Central memory CD8-positive, alpha-beta T cell (primary cell): ENCODE measurements around the gene HIPK4.
A peak's percentile ranks its signal among the peaks of the same experiment; 100 is the strongest.

Experiments used
- ATAC-seq: fragments of 150-1000 bp; cut with Tn5 transposase; replicated peaks from 2 replicates; pipeline ENCODE4 v1.10.0; 2022; ENCODE audit warnings: mild to moderate bottlenecking, moderate FRiP score, moderate number of reproducible peaks; ENCODE audit not compliant: poor library complexity, severe bottlenecking; ENCODE audit errors: extremely low read depth
- DNase-seq, 2 donors: peaks; one replicate each; pipeline ENCODE4 v3.0.0; 2021; ENCODE audit warnings: low spot score in 2 of 2
- H3K27ac Mint-ChIP-seq: one replicate; pipeline ENCODE4 v1.8.0; 2022; ENCODE audit warnings: low read depth, mild to moderate bottlenecking, moderate library complexity, mixed read lengths
- H3K27me3 Mint-ChIP-seq: one replicate; pipeline ENCODE4 v1.8.0; 2022; ENCODE audit warnings: mixed read lengths
- H3K36me3 Mint-ChIP-seq: one replicate; pipeline ENCODE4 v1.8.0; 2022; ENCODE audit warnings: mild to moderate bottlenecking, moderate library complexity, mixed read lengths; ENCODE audit not compliant: insufficient read depth
- H3K4me1 Mint-ChIP-seq: one replicate; pipeline ENCODE4 v1.8.0; 2022; ENCODE audit warnings: mixed read lengths
- H3K4me3 Mint-ChIP-seq: one replicate; pipeline ENCODE4 v1.8.0; 2022; ENCODE audit warnings: mild to moderate bottlenecking, moderate library complexity, mixed read lengths
- H3K9me3 Mint-ChIP-seq: one replicate; pipeline ENCODE4 v1.8.0; 2022; ENCODE audit warnings: mixed read lengths

The HIPK4 gene

GRCh38 chr19:40348961-40349507 is 40.9 kb downstream of the HIPK4 start:
- Mint-ChIP-seq H3K36me3 (peaks cover 14% of the 10 kb centered on the region), H3K27me3 (no peaks in the 10 kb centered on the region), H3K4me1 (peaks cover 23% of the 10 kb centered on the region), H3K9me3 (no peaks in the 10 kb centered on the region), H3K4me3 (peak overlapping the region; percentile 79), H3K27ac (peak overlapping the region; percentile 60)
- ATAC-seq (no peak), DNase-seq (no peak)

- H3K9me3 Mint-ChIP-seq = no peaks in the 10 kb centered on the region
- peak within 1 kb of the TSS; percentile 60 for H3K27ac Mint-ChIP-seq
- peaks cover 13% of the 10 kb centered on the region for H3K36me3 Mint-ChIP-seq
- peaks cover 23% of the 10 kb centered on the region for H3K4me1 Mint-ChIP-seq
- no peaks in the 10 kb centered on the region for H3K27me3 Mint-ChIP-seq
- ATAC-seq = peak; percentile 98
- peak; percentile 91 to 97 for DNase-seq
- H3K4me3 Mint-ChIP-seq = peak within 1 kb of the TSS; percentile 79
Observed at GRCh38 chr19:40348125-40348913, 41.7 kb downstream of the HIPK4 start, which contains the start of the genes C19orf47 and PLD3. C19orf47 (minus strand) TSS chr19:40348397; CDS start chr19:40341857, 6,540 bp downstream. PLD3 (plus strand) TSS chr19:40348695; CDS start chr19:40366484, 17,789 bp downstream.

DNA sequence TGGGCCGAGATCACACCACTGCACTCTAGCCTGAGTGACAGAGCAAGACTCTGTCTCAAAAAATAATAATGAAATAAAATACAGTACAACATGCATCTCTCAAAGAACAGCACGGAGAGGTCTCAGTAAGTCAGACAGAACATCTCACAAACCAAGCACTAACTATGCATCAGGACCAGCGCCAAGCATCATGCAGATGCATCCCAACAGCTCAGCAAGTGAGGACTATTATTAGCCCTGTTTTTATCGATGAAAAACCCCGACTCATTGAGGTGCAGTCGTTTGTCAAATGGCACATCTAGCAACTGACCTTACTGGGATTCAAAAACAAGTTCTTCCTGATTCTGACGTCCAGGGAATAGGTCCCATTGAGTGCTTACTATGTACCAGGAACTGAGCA is 45.6 kb downstream of the HIPK4 start:
- DNase-seq = no peak
- no peak for ATAC-seq
- H3K9me3 Mint-ChIP-seq = no peaks in the 10 kb centered on the region
- H3K27me3 Mint-ChIP-seq = no peaks in the 10 kb centered on the region
- H3K4me3 Mint-ChIP-seq = no peak overlapping the region
- no peak overlapping the region for H3K27ac Mint-ChIP-seq
- peaks cover 29% of the 10 kb centered on the region for H3K4me1 Mint-ChIP-seq
- peaks cover 18% of the 10 kb centered on the region for H3K36me3 Mint-ChIP-seq

DNA sequence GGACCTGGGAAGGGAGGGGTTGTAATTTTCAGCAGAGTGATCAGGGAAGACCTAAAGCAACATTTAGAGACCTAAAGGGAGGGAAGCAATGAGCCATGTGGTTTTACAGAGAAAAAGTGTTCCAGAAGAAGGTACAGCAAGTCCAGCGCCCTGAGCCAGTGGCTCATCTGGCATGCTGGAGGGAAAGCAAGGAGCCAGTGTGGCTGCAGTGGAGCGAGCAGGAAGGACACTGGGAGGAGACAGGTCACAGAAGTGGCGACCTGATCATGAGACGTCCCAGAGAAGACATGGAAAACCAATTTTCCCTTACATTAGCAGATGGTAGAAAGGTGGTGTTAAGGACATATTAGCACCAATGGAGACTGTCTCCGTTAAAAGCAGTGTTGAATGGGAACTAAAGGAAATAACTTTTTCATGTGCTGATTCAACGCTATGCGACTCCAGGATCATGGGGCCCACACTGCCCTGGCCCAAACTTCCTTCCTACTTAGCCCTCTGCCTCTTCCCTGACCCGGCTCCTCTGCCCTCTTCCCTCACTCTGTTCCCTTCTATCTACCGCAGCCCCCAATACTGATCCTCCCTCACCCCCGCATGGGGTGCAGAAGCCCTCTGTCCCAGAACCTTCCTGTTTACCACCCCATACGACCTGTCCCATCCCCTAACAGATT is 47.2 kb downstream of the HIPK4 start:
- ATAC-seq = no peak
- DNase-seq = no peak
- H3K4me1 Mint-ChIP-seq = peaks cover 24% of the 10 kb centered on the region
- H3K36me3 Mint-ChIP-seq = peaks cover 11% of the 10 kb centered on the region
- no peaks in the 10 kb centered on the region for H3K27me3 Mint-ChIP-seq
- H3K4me3 Mint-ChIP-seq = no peak overlapping the region
- H3K9me3 Mint-ChIP-seq = no peaks in the 10 kb centered on the region
- H3K27ac Mint-ChIP-seq = no peak overlapping the region

GRCh38 chr19:40341601-40342482 is 48.1 kb downstream of the HIPK4 start:
- Mint-ChIP-seq H3K27ac (peak overlapping the region; percentile 62), H3K36me3 (peaks cover 10% of the 10 kb centered on the region), H3K27me3 (no peaks in the 10 kb centered on the region), H3K9me3 (no peaks in the 10 kb centered on the region), H3K4me1 (peaks cover 19% of the 10 kb centered on the region), H3K4me3 (no peak overlapping the region)
- DNase-seq (no peak), ATAC-seq (no peak)

GRCh38 chr19:40339018-40339728 is 50.8 kb downstream of the HIPK4 start:
- H3K27me3 Mint-ChIP-seq = no peaks in the 10 kb centered on the region
- peaks cover 14% of the 10 kb centered on the region for H3K36me3 Mint-ChIP-seq
- H3K9me3 Mint-ChIP-seq = no peaks in the 10 kb centered on the region
- no peak overlapping the region for H3K27ac Mint-ChIP-seq
- no peak for DNase-seq
- H3K4me3 Mint-ChIP-seq = no peak overlapping the region
- no peak for ATAC-seq
- H3K4me1 Mint-ChIP-seq = peaks cover 19% of the 10 kb centered on the region

- Mint-ChIP-seq H3K36me3 (peaks cover 22% of the 10 kb centered on the region), H3K9me3 (no peaks in the 10 kb centered on the region), H3K27ac (no peak overlapping the region), H3K4me1 (peaks cover 11% of the 10 kb centered on the region), H3K27me3 (no peaks in the 10 kb centered on the region), H3K4me3 (no peak overlapping the region)
- ATAC-seq (no peak), DNase-seq (no peak)
Observed at GRCh38 chr19:40337594-40337993, 52.4 kb downstream of the HIPK4 start.

GRCh38 chr19:40337107-40337506 is 52.9 kb downstream of the HIPK4 start:
- H3K36me3 Mint-ChIP-seq = peaks cover 27% of the 10 kb centered on the region
- no peak overlapping the region for H3K27ac Mint-ChIP-seq
- H3K27me3 Mint-ChIP-seq = no peaks in the 10 kb centered on the region
- H3K9me3 Mint-ChIP-seq = no peaks in the 10 kb centered on the region
- no peak for ATAC-seq
- H3K4me1 Mint-ChIP-seq = peaks cover 7% of the 10 kb centered on the region
- DNase-seq = no peak
- no peak overlapping the region for H3K4me3 Mint-ChIP-seq

GRCh38 chr19:40336601-40336900 is 53.4 kb downstream of the HIPK4 start:
- H3K4me3 Mint-ChIP-seq = no peak overlapping the region
- ATAC-seq (no peak), DNase-seq (no peak)
- H3K4me1 Mint-ChIP-seq = peaks cover 6% of the 10 kb centered on the region
- no peak overlapping the region for H3K27ac Mint-ChIP-seq
- no peaks in the 10 kb centered on the region for H3K27me3 Mint-ChIP-seq
- peaks cover 32% of the 10 kb centered on the region for H3K36me3 Mint-ChIP-seq
- H3K9me3 Mint-ChIP-seq = no peaks in the 10 kb centered on the region

DNA sequence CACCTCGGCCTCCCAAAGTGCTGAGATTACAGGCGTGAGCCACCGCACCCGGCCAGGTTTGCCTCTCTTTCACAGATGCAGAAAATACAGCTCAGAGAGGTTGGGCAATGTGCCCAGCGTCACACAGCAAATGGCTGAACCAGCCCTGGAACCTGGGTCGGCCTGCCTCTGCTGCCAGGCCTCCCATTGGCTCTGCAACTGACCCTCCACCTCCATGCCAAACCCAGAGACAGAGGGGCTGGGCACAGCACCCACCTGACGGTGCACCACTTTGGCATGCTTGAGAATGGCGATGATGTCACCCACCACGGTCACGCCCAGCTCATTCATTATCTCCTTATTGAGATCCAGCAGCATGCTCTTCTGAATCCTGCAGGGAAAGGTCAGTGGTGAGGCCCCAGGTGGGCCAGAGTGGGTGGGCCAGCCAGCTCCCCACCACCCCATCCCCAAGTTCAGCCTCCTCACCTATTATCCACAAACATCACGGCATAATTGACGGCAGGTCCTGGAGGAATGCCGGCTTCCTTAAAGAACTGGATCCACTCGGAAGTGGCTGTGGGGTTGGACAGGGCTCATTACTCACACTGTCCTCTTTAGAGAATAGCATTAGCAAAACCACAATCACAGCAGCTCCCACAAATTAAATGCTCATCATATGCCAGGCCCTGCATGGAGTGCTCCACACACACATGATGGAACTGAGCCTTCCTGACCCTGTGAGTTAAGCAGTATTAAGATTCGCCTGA is 54.0 kb downstream of the HIPK4 start:
- no peak overlapping the region for H3K4me3 Mint-ChIP-seq
- H3K9me3 Mint-ChIP-seq = no peaks in the 10 kb centered on the region
- ATAC-seq (no peak), DNase-seq (no peak)
- no peak overlapping the region for H3K27ac Mint-ChIP-seq
- H3K4me1 Mint-ChIP-seq = peaks cover 6% of the 10 kb centered on the region
- H3K36me3 Mint-ChIP-seq = peaks cover 35% of the 10 kb centered on the region
- H3K27me3 Mint-ChIP-seq = no peaks in the 10 kb centered on the region

- Mint-ChIP-seq H3K36me3 (peaks cover 34% of the 10 kb centered on the region), H3K27ac (no peak overlapping the region), H3K4me1 (peaks cover 6% of the 10 kb centered on the region), H3K9me3 (no peaks in the 10 kb centered on the region), H3K27me3 (no peaks in the 10 kb centered on the region), H3K4me3 (no peak overlapping the region)
- ATAC-seq (no peak), DNase-seq (no peak)
Observed at GRCh38 chr19:40335101-40335500, 54.9 kb downstream of the HIPK4 start.
